Inflammatory macrophage treated with lipopolysaccharide for 1 hour (primary cell): Measurements from ENCODE around the gene ARHGAP22.
"Not testable (repeated sequence)": the region's sequence is repeated elsewhere in the genome, so short reads cannot be mapped to it uniquely, and the experiment has no call there.

Experiments
- DNase-seq, 2 donors: peaks; one replicate each; pipeline ENCODE4 v3.0.0-alpha.2; 2020 to 2022

ARHGAP22 gene, protein sequence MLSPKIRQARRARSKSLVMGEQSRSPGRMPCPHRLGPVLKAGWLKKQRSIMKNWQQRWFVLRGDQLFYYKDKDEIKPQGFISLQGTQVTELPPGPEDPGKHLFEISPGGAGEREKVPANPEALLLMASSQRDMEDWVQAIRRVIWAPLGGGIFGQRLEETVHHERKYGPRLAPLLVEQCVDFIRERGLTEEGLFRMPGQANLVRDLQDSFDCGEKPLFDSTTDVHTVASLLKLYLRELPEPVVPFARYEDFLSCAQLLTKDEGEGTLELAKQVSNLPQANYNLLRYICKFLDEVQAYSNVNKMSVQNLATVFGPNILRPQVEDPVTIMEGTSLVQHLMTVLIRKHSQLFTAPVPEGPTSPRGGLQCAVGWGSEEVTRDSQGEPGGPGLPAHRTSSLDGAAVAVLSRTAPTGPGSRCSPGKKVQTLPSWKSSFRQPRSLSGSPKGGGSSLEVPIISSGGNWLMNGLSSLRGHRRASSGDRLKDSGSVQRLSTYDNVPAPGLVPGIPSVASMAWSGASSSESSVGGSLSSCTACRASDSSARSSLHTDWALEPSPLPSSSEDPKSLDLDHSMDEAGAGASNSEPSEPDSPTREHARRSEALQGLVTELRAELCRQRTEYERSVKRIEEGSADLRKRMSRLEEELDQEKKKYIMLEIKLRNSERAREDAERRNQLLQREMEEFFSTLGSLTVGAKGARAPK

DNA sequence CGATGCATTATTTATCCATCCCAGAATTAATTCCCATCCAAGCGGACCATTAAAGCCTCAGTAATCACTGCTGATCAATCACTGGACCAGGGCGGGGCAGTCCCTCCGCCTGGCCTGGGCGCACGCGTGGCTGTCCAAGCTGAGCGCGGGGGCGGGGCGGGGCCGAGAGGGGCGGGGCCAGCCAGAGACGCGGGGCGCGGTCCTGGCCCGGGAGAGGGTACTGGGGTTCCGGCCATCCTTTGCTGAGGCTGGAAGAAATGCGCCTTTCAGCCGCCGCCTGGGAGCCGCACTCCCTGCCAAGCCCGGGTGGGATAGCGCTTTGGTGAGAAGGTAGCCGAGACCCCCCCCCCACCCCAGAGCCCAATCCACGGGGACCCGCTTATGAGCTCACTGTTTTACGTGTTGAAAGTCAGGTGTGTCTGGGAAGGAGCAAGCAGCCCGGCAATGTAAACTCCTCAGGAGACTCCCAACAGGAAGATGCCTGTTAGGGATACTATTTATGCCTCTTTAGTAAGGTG is at the start of gene ARHGAP22:
Gene ARHGAP22 (minus strand): TSS at position 83 of the 518 bp plus-strand sequence. CDS start 277 bp downstream, outside the sequence.
- DNase-seq, result peak; percentile 61 to 63

DNA sequence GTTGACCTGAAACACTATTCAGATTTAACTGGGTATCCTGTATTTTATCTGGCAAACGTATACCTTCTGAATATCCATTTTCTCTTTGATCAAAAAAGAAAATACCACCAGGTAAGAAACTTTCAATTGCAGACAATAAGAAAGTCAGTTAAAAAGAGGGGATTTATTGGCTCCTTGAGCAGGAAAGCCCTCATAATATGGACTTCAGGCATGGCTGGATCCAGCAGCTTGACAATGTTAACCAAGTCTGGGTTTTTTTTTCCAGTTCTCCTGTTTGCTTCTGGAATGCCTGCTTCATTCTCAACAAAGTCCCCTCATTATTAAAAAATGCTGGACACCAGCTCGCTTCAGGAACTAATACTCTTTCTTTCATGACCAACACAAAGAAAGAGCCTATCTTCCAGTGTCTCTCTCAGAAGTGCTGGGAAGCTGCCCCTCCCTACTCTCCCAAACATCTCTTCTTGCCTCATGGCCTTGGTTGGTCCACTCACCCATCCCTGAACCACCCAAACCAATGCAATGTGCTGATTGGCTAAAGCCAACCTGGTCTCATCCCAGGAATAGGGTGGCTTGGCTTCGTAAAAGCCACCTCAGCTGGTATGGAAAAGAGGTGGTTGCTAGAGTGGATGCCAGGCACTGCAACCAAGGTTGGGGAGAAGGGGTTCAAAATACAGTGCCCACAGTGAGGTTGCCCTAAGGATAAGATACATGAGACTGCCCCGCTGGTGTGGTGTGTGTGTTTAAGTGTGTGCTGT is 49.2 kb upstream of the ARHGAP22 start:
- no peak for DNase-seq

DNA sequence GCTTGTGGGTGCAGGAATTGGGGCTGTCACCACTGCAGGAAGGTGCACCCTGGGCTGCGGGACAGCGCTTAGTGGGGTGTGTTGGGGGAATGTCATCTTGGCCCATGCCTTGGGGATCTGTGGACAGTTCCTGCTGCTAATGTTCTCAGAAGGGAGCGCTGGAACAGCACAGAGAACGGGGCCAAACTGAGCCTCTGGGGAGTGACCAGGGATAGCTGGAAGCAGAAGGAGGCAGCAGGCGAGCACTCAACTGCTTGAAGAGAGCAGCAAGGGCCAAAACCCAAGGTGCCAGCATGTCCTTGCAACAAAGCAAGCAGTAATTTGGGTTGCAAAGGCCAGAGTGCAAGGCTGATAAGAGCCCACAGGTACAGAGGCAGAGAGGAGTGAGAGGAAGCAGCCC is 48.5 kb upstream of the ARHGAP22 start:
- DNase-seq, result no peak

DNA sequence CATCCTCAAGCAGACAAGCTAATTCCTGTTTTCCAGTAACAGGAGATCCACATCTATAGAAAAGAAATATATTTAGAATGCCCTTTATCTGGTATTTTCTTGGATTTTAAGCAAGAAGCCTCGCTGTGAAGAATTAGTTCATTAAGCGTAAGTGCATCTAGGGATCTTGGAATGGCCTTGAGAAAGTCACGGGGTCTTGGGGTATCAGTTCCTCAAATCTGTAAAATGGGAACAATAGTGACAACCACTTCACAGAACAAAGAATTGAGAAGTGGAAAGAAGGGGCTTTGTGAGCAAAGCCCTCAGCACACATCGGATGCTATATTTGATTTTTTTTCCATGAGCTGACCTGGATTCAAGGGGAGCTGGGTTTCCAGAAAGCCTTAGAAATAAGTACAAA is 47.5 kb upstream of the ARHGAP22 start:
- peak; percentile 37 to 52 for DNase-seq

DNA sequence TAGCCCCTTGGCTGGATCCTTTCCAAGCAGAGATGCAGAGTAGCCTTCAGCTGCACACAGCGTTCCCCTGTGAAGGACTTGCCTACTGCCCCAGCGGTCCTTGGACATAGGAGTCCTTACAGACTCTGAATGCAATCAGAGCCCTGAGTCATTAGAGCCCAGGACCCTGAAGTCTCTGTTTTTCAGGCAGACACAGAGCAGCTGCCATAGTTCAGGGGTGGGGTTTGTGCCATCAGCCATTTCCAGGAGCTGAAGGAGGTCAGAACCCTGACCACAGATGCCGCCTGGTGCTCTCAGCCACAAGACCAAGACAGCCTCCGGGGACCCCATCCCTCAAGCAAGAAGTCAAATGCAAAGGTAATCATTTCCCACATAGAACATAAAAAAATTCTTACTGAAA is 47.0 kb upstream of the ARHGAP22 start:
- DNase-seq, result no peak

DNA sequence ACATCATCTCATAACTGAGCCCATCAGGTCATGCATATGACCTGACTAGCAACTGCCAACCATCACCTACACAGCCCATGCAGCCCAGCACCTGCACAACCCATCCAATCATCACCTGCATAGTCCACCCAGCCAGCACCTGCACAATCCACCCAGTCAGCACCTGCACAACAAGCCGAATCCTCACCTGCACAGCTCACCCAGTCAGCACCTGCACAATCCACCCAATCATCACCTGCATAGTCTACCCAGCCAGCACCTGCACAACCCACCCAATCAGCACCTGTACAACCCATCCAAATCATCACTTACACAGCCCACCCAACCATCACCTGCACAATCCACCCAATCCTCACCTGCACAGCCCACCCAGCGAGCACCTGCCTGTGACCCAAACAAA is 46.4 kb upstream of the ARHGAP22 start:
- no peak for DNase-seq

DNA sequence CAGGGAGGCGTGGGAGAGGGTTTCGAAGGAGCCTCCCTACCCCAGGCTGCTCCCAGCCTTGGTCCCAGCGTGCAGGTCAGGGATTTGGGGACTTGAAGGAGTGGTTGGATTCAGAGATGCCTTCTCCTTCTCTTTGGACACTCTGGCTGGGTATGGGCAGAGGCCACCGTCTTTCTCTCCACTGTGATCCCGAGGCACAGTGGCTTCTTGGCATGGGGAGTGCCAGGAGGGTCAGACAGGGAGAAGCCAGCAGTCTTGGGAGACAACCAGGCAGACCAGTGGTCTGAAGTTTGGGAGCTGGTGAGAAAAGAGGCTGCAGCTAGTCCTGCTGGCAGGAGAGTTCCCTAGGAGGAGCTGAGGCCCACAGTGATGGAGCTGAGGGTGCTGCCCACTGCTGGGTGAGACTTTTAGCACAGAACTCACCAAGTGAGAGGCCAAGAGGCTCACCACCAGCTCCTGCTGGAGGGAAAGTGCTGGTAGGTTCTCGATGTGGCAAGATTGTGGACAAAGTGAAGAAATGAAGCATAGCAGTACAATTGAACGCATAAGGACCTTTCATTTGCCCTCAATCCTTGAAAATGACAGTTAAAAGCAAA is 44.6 kb upstream of the ARHGAP22 start:
- DNase-seq, result no peak

DNA sequence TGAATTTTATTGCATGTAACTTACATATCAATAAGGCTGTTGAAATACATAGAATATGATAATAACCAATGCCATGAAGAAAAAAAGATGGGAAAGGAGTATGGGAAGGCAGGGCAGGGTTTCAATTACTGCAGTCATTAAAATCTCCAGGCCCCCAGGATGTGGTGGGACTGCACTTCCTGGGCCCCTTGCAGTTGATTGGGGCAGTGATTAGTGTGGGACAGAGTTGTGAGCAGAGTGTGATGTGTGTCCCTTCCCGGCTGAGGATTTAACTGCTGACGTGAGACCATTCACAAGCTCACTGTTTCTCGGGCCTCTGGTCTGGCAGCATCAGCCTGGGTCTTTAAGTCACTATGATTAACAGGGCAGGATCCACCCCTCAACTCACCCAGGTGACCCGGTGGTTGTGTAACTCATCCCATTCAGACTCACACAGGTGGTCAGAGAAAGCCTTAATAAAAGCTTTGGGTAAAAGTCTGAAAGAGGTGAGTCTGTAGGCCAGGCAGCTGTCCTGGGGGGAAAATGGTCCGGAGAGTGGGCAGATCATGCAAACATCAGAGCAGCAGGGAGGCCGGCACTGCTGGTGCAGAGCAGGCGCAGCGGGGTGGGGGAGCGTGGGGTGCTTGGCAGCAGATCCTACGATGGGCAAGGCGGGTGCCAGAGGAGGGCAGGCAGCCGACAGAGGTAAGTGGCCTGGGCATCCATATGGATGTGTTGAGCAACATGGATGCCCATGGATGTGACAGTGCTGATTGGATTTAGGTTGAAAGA is 43.5 kb upstream of the ARHGAP22 start:
- DNase-seq, result no peak

DNA sequence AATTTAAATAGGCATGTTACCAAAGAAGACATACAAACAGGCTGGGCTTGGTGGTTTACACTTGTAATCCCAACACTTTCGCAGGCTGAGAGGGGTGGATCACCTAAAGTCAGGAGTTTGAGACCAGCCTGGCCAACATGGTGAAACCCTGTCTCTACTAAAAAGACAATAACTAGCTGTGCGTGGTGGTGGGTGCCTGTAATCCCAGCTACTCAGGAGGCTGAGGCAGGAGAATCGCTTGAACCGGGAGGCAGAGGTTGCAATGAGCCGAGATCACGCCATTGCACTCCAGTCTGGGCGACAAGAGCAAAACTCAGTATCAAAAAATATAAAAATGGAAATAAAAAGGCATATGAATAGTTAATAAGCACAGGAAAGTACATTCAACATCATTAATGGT is 42.2 kb upstream of the ARHGAP22 start:
- DNase-seq, result not testable (repeated sequence)

DNA sequence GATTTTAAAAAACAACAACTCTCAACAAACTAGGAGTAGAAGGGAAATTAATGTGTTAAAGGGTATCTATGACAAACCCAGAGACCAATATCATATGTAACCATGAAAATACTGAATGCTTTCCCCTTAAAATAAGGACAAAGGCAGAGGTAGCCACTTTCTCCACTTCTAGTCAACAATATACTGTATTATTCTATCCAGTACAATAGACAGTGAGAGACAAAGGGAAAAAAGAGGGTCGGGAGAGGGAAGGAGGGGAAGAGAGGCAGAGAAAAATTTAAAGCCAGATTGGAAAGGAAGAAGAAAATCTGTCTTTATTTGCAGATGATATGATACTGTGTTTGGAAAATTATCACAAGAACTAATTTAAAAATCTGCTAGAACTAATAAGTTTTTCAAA is 40.7 kb upstream of the ARHGAP22 start:
- DNase-seq, result no peak

DNA sequence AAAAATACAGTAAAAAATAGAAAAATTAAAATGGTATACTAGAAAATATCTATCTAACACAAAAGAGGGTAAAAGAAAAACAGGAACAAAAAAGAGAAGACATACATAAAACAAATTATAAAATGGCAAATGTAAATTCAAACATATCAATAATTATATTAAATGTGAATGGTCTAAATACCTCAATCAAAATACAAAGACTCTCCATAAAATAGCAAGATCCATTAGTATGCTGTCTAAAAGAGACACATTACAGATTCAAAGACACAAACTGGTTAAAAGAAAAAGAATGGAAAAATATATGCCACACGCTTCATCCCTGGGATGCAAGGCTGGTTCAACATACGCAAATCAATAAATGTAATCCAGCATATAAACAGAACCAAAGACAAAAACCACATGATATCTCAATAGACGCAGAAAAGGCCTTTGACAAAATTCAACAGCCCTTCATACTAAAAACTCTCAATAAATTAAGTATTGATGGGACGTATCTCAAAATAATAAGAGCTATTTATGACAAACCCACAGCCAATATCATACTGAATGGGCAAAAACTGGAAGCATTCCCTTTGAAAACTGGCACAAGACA is 36.3 kb upstream of the ARHGAP22 start:
- DNase-seq, result not testable (repeated sequence)

DNA sequence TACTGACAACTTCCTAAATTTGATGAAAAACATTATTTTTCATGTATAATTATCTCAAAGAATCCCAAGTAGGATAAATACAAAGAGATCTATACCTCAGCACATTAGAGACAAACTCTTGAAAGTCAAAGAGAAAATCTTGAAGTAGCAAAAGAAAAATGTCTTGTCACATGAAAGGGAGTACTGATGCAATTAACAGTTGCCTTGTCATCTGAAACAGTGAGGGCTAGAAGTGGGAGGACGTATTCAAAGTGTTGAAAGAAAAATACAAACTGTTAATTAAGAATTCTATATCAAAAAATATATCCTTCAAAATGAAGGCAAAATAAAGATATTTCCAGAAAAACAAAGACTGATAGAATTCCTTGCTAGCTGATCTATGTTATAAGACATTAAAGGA is 35.5 kb upstream of the ARHGAP22 start:
- DNase-seq, result peak; percentile 76 to 86

DNA sequence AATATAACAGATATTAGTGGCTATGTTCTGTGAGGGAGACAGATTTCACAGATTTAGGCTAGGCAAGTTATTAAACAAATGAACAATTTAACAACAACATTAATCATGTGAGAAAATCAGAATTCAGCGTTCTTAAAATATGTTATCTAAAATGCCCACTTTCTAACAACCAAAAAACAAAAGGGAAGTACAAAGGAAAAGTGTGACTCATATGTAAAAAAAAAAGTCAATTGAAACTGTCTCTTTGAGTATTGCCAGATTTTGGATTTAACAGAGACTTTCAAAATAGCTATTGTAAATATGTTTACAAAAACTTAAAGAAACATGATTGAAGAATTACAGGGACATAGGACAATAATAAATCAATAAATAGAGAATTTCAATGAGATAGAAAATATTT is 34.8 kb upstream of the ARHGAP22 start:
- DNase-seq, result peak; percentile 82 to 88

DNA sequence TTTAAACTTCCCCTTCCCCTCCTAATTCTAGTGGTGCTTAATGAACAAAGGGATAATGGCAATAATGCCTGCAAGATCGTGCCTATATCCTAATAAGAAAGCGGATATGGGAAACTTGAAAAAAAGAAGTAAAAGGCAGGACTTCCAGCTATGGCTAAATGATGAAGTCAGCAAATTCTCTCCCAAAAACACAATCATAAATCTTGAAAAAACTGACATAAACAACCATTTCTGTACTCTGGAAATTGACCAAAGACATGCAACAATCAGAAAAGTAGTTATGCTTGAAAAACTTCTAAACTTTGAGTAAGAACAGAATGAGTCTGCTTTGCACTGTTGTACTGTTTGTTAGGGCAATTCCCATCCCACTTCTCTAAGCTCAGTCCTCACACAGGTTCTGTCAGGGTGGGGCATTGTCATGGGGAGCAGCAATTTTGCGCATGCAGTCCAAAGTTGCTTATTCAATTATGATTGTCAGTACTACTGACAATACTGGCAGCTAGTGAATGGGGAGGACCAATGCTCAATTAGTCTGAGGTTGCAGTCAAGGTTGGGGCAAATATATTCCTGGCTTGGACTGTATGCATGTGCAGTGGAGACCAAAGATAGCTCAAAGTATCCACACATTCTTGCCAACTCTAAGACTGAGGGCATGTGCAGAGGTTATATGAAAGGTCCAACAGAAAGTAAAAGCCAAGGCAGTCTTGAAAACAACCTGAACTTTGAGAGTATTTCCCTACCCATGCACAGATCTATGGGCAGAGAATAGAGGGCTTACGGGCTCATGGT is 34.1 kb upstream of the ARHGAP22 start:
- DNase-seq, result peak in 1 of 2 donors; percentile 35

DNA sequence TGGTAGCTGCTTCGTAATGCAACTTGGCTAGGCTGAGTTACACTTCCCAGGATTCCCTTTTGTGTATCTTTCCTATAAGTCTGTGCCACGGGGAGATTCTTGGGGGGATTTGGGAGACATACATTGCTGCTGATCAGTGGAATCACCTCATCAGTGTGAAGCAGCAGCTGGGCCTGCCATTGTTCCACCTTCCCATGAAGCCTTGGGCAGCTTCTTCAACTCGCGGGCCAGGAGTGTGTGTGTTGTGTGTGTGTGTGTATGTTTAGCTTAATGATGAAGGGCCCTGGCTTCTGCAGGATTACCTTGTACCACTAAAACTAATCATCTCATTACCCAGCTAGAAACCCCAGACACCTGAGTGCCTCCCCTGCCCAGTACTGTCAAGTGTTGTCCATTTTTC is 33.3 kb upstream of the ARHGAP22 start:
- no peak for DNase-seq

DNA sequence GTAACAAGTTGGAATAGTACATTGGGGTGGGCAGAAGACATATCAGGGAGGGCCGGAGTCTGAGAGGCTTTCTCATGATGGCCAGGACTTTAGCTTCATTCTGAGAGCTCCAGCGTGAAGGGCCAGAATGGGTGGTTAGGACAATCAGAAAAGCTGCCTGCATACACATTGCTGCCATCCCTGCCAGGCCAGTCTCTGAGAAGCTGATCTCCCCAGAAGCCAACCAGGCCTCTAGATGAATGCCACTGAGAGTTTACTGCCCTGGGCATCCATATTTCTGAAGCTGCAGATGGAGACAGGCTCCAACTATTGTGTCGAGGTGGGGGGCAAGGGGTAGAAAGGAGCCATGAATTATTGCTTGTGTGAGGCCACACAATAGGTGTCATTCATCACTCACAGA is 32.0 kb upstream of the ARHGAP22 start:
- no peak for DNase-seq

DNA sequence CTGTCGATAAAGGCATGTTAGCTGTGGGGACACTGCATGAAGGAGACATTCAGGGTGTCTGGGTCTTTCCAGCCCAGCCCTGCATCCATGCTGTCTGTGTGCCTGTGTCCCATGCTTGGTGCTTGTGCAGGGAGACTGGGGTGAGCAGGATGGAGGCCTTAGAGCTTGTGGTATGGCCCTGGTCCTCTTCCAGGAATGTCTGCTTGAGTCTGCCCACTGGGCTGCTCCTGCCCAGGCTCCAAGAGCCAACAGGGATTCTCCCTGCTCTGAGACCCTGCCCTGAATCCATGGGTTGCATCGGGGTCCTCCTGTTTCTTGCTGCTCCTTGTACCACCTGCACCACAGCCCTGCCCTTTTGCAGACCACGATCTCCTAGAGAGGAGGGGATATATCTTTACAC is 31.4 kb upstream of the ARHGAP22 start:
- DNase-seq, result no peak

DNA sequence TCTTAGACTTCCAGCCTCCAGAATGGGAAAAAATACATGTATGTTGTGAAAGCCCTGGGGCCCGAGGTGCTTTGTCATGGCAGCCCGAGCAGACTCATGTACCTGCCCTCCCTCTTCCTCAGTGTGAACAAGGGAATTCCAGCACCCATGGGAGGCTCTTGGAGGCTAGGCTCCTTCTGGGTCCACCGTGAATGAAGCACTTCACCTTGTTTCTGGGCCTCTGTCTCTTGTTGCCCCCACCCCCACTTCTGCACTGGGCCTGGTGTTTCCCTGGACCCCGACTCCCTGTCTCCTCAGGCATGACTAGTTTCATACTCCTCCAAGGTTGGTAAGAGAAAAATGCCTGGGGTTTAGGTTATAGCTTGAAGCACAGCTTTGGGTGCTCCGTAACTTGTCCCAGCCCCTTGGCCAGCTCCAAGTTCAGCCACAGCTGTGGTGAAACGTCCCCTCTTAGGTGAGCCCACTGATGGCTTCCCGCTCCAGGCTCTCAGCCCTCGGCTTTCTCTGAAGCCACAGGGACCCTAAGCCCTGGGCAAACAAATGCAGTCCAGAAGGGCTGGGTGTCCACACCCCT is 30.2 kb upstream of the ARHGAP22 start:
- no peak for DNase-seq

DNA sequence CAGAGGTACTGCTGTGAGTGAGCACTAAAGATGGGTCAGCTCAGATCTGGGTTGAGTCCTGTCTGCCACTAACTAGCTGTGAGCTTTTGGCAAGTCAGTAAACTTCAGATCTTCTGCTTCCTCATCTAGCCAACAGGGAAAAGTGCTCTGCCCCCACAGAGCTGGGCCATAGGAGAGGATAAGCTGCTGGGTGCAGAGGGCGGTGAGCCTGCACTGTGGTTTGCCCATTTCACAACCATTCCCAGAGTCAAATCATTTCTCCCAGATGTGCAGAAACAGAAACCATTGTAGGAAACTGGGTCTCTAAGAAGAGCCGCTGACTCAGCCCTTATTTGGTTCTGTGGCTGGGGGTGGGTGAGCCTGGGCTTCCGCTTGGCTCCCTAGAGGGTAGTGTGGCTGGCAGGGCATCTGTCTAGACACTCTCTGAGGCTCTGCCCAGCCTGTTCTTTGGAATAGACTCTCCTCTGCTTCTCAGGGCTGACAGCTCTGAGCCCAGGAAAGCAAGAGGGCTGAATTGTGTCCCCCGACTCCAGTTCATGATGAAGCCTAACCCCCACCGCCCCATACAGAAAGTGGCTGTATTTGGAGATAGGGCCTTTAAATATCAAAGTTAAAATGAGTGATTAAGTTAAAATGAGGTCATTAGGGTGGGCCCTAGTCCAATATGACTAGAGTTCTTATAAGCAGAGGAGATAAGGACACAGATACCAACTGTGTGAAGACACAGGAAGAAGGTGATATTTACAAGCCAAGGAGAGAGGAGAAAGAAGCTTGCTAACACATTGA is 29.5 kb upstream of the ARHGAP22 start:
- DNase-seq, result peak; percentile 93 to 97
